Ishikawa (cell line): ENCODE results near the gene SLIT3.

Experiments used
- CEBPB ChIP-seq: IDR thresholded peaks from 2 replicates; pipeline ENCODE4 v1.6.1; 2012
- CREB1 ChIP-seq: IDR thresholded peaks from 2 replicates; pipeline ENCODE4 v1.6.1; 2012; ENCODE audit warnings: low read depth
- EGR1 ChIP-seq: IDR thresholded peaks from 2 replicates; pipeline ENCODE4 v1.6.1; 2012
- EP300 ChIP-seq: IDR thresholded peaks from 2 replicates; pipeline ENCODE4 v1.6.1; 2012; ENCODE audit warnings: borderline replicate concordance
- FOXM1 ChIP-seq: IDR thresholded peaks from 2 replicates; pipeline ENCODE4 v1.6.1; 2012; ENCODE audit warnings: low read depth, borderline replicate concordance
- MAX ChIP-seq: IDR thresholded peaks from 2 replicates; pipeline ENCODE4 v1.6.1; 2012
- NFIC ChIP-seq: IDR thresholded peaks from 2 replicates; pipeline ENCODE4 v1.6.1; 2012
- RAD21 ChIP-seq: IDR thresholded peaks from 2 replicates; pipeline ENCODE4 v1.6.1; 2012; ENCODE audit warnings: low read depth
- REST ChIP-seq: IDR thresholded peaks from 2 replicates; pipeline ENCODE4 v1.6.1; 2012; ENCODE audit warnings: low read depth, mild to moderate bottlenecking
- TAF1 ChIP-seq: IDR thresholded peaks from 2 replicates; pipeline ENCODE4 v1.6.1; 2012; ENCODE audit warnings: low read depth, mild to moderate bottlenecking
- TCF12 ChIP-seq: IDR thresholded peaks from 2 replicates; pipeline ENCODE4 v1.6.1; 2012; ENCODE audit warnings: low read depth
- TEAD4 ChIP-seq: IDR thresholded peaks from 2 replicates; pipeline ENCODE4 v1.6.1; 2012
- USF1 ChIP-seq: IDR thresholded peaks from 2 replicates; pipeline ENCODE4 v1.6.1; 2012
- YY1 ChIP-seq: IDR thresholded peaks from 2 replicates; pipeline ENCODE4 v1.6.1; 2012; ENCODE audit warnings: low read depth
- ZBTB7A ChIP-seq: IDR thresholded peaks from 2 replicates; pipeline ENCODE4 v1.6.1; 2012; ENCODE audit warnings: low read depth

Gene SLIT3

GRCh38 chr5:169164481-169164925 lies 136.4 kb downstream of the SLIT3 start:
- TF ChIP-seq NFIC (peak; percentile 85), EP300 (peak; percentile 94), TEAD4 (peak; percentile 92), REST (no peak), FOXM1 (peak; percentile 72; the same call in 1 of the 2 replicates), TCF12 (peak; percentile 84), MAX (peak; percentile 17; the same call in 1 of the 2 replicates), YY1 (peak; percentile 18; the same call in 1 of the 2 replicates), ZBTB7A (no peak), CEBPB (no peak)

- TF ChIP-seq RAD21 = no peak
- no peak for TF ChIP-seq TCF12
- TF ChIP-seq MAX = 0 out of 2 replicates have a peak, but pooled peaks have one; percentile 25
- no peak for TF ChIP-seq NFIC
Measured at GRCh38 chr5:169162407-169162806, 138.5 kb downstream of the SLIT3 start.

- TF ChIP-seq NFIC (peak; percentile 98), TAF1 (no peak; the same call in 1 of the 2 replicates), TEAD4 (peak; percentile 97), EP300 (peak; percentile 97), CREB1 (no peak), RAD21 (no peak; the same call in 1 of the 2 replicates), MAX (peak; percentile 62), CEBPB (peak; percentile 94), ZBTB7A (no peak; the same call in 1 of the 2 replicates), FOXM1 (peak; percentile 86; the same call in 1 of the 2 replicates), EGR1 (peak; percentile 62), TCF12 (peak; percentile 95)
Measured at GRCh38 chr5:169161022-169161680, 139.8 kb downstream of the SLIT3 start.

GRCh38 chr5:169160405-169160901 lies 140.5 kb downstream of the SLIT3 start:
- TF ChIP-seq REST = no peak
- TF ChIP-seq RAD21 = no peak
- peak; percentile 19; the same call in 1 of the 2 replicates for TF ChIP-seq FOXM1
- TF ChIP-seq EP300 = 0 out of 2 replicates have a peak, but pooled peaks have one; percentile 54
- 0 out of 2 replicates have a peak, but pooled peaks have one; percentile 1 for TF ChIP-seq TAF1
- TF ChIP-seq MAX = peak; percentile 83; the same call in 1 of the 2 replicates
- TF ChIP-seq YY1 = no peak
- TF ChIP-seq CEBPB = no peak
- TF ChIP-seq NFIC = peak; percentile 65
- peak; percentile 63; the same call in 1 of the 2 replicates for TF ChIP-seq USF1
- TF ChIP-seq EGR1 = peak; percentile 11; the same call in 1 of the 2 replicates
- peak; percentile 62 for TF ChIP-seq TEAD4

- TF ChIP-seq TCF12 (no peak), TAF1 (no peak), EP300 (no peak), EGR1 (no peak), RAD21 (no peak), ZBTB7A (no peak), CEBPB (no peak), NFIC (no peak), MAX (no peak), REST (no peak), FOXM1 (no peak), CREB1 (no peak), USF1 (no peak)
Measured at GRCh38 chr5:169158764-169159163, 142.2 kb downstream of the SLIT3 start.
